H1 (cell line): ENCODE data around the gene CDKN2B-AS1. TPM values are rescaled to one million over a fixed set of nuclear protein-coding genes. Genes with fewer than 3 reads are reported as not detected.

Source experiments
- CTCF ChIA-PET: fragments of 300-600 bp; sonication (Branson Sonifier 250); formaldehyde crosslinking; loops from one replicate; lab custom pipeline; 2021; ENCODE audit not compliant: partially characterized antibody; lab: Charles Lee
- POLR2A ChIA-PET: fragments of 300-600 bp; sonication (Branson Sonifier 250); formaldehyde crosslinking; loops from one replicate; lab custom pipeline; 2021; ENCODE audit warnings: inconsistent platforms; ENCODE audit not compliant: partially characterized antibody; lab: Charles Lee
- DNase-seq, 2 experiments: peaks; one replicate each; pipeline versions ENCODE4 v3.0.0 to v3.0.0-alpha.2; 2010 to 2022; ENCODE audit warnings: low spot score in 2 of 2, low read depth in 1 of 2, mixed read lengths in 1 of 2
- FAIRE-seq: peaks from 2 replicates; lab custom pipeline; 2011; peaks lifted over from hg19 to GRCh38; lab: Jason Lieb, UNC
- H2AFZ ChIP-seq: 2 replicates; pipeline ENCODE4 v1.8.1; 2012; ENCODE audit warnings: low read length, inconsistent platforms
- H2AK5ac ChIP-seq: 2 replicates; pipeline ENCODE4 v1.6.1; 2013; ENCODE audit warnings: low read depth, low read length
- H2BK120ac ChIP-seq: replicated peaks from 2 replicates; pipeline ENCODE3; 2013; ENCODE audit warnings: low read depth, low read length, inconsistent platforms
- H2BK12ac ChIP-seq: 2 replicates; pipeline ENCODE4 v1.6.1; 2013; ENCODE audit warnings: low read depth, low read length
- H2BK15ac ChIP-seq: 2 replicates; pipeline ENCODE4 v1.6.1; 2013; ENCODE audit warnings: low read length
- H2BK20ac ChIP-seq: 2 replicates; pipeline ENCODE4 v1.6.1; 2013; ENCODE audit warnings: low read length
- H2BK5ac ChIP-seq: 2 replicates; pipeline ENCODE4 v1.6.1; 2013; ENCODE audit warnings: low read depth, low read length
- H3K14ac ChIP-seq: 2 replicates; pipeline ENCODE4 v1.6.1; 2013; ENCODE audit warnings: inconsistent platforms; ENCODE audit not compliant: insufficient read length
- H3K18ac ChIP-seq: 2 replicates; pipeline ENCODE4 v1.6.1; 2013; ENCODE audit warnings: low read length; ENCODE audit errors: extremely low read depth
- H3K23ac ChIP-seq: 2 replicates; pipeline ENCODE4 v1.6.1; 2013; ENCODE audit warnings: inconsistent platforms; ENCODE audit not compliant: insufficient read length
- H3K23me2 ChIP-seq: 2 replicates; pipeline ENCODE4 v1.6.1; 2013; ENCODE audit warnings: low read depth, low read length
- H3K27ac ChIP-seq: 2 replicates; pipeline ENCODE4 v1.6.1; 2011; ENCODE audit warnings: low read depth, low read length, inconsistent platforms
- H3K27me3 ChIP-seq, 4 experiments: replicated peaks in 1 of 4; 1 replicate in 1 of 4; 2 replicates in 3 of 4; pipeline versions ENCODE4 v1.6.1 to v1.8.1; 2011 to 2013; ENCODE audit warnings: low read length in 3 of 4, mild to moderate bottlenecking in 3 of 4, inconsistent platforms in 2 of 4, mixed read lengths in 2 of 4, moderate library complexity in 1 of 4; ENCODE audit not compliant: control insufficient read depth in 3 of 4, insufficient read depth in 3 of 4; ENCODE audit errors: extremely low read depth in 1 of 4
- H3K36me3 ChIP-seq, 4 experiments: 2 replicates each; pipeline versions ENCODE4 v1.6.1 to v1.8.1; 2011 to 2013; ENCODE audit warnings: mild to moderate bottlenecking in 4 of 4, low read length in 3 of 4, moderate library complexity in 2 of 4, control low read depth in 1 of 4, inconsistent platforms in 1 of 4; ENCODE audit not compliant: insufficient read depth in 4 of 4, control insufficient read depth in 2 of 4
- H3K4ac ChIP-seq: replicated peaks from 2 replicates; pipeline ENCODE3; 2013; ENCODE audit warnings: low read length, low read depth, mixed read lengths, inconsistent platforms; ENCODE audit not compliant: insufficient read length
- H3K4me1 ChIP-seq, 4 experiments: replicated peaks in 1 of 4; 1 replicate in 1 of 4; 2 replicates in 3 of 4; pipeline versions ENCODE4 v1.6.1 to v1.8.1; 2011 to 2013; ENCODE audit warnings: low read length in 3 of 4, inconsistent platforms in 2 of 4, mixed read lengths in 1 of 4; ENCODE audit not compliant: insufficient read depth in 4 of 4, control insufficient read depth in 3 of 4
- H3K4me2 ChIP-seq, 2 experiments: 2 replicates each; pipeline versions ENCODE4 v1.6.1 to v1.8.1; 2011 to 2013; ENCODE audit warnings: low read depth in 2 of 2, low read length in 2 of 2, control low read depth in 1 of 2, inconsistent platforms in 1 of 2, mild to moderate bottlenecking in 1 of 2; ENCODE audit not compliant: insufficient read depth in 1 of 2
- H3K4me3 ChIP-seq, 4 experiments: fragments of 200-600, 300-600 bp in 1 of 4; sonication (generic), shearing (Covaris generic), sonication (Bioruptor Twin) in 1 of 4; 2 replicates each; pipeline versions ENCODE4 v1.5.1 to v1.8.1; 2011 to 2016; ENCODE audit warnings: low read length in 4 of 4, low read depth in 3 of 4, control low read depth in 2 of 4, inconsistent platforms in 2 of 4, mild to moderate bottlenecking in 2 of 4, mixed read lengths in 1 of 4, moderate library complexity in 1 of 4; ENCODE audit not compliant: insufficient read depth in 2 of 4; ENCODE audit errors: extremely low read depth in 1 of 4
- H3K56ac ChIP-seq: replicated peaks from 2 replicates; pipeline ENCODE3; 2013; ENCODE audit warnings: low read depth, mild to moderate bottlenecking, mixed read lengths, low read length, inconsistent platforms; ENCODE audit not compliant: insufficient read length
- H3K79me1 ChIP-seq: 2 replicates; pipeline ENCODE4 v1.6.1; 2013; ENCODE audit warnings: low read depth, low read length, control low read depth
- H3K79me2 ChIP-seq, 2 experiments: 2 replicates each; pipeline versions ENCODE4 v1.6.1 to v1.8.1; 2012 to 2013; ENCODE audit warnings: low read length in 2 of 2, mild to moderate bottlenecking in 2 of 2, inconsistent platforms in 1 of 2; ENCODE audit not compliant: insufficient read depth in 2 of 2, control insufficient read depth in 1 of 2
- H3K9ac ChIP-seq, 4 experiments: replicated peaks in 1 of 4; 1 replicate in 1 of 4; 2 replicates in 3 of 4; pipeline versions ENCODE4 v1.6.1 to v1.8.1; 2011 to 2013; ENCODE audit warnings: low read depth in 3 of 4, low read length in 3 of 4, control low read depth in 2 of 4, mild to moderate bottlenecking in 2 of 4, moderate library complexity in 2 of 4, inconsistent platforms in 1 of 4; ENCODE audit errors: extremely low read depth in 1 of 4
- H3K9me3 ChIP-seq, 2 experiments: 2 replicates each; pipeline versions ENCODE4 v1.6.1 to v1.8.1; 2012 to 2013; ENCODE audit warnings: mild to moderate bottlenecking in 2 of 2, moderate library complexity in 2 of 2, control low read depth in 1 of 2, inconsistent platforms in 1 of 2, low read depth in 1 of 2, low read length in 1 of 2, mixed read lengths in 1 of 2; ENCODE audit not compliant: insufficient read depth in 2 of 2
- H4K20me1 ChIP-seq, 2 experiments: replicated peaks in 1 of 2; 2 replicates each; pipeline versions ENCODE3 to v1.8.1; 2011 to 2013; ENCODE audit warnings: inconsistent platforms in 2 of 2, low read length in 2 of 2, mild to moderate bottlenecking in 1 of 2; ENCODE audit not compliant: insufficient read depth in 2 of 2, control insufficient read depth in 1 of 2
- H4K5ac ChIP-seq: 2 replicates; pipeline ENCODE4 v1.6.1; 2013; ENCODE audit warnings: low read length, low read depth, mixed read lengths, inconsistent platforms; ENCODE audit not compliant: insufficient read length
- H4K8ac ChIP-seq: 2 replicates; pipeline ENCODE4 v1.8.0; 2013; ENCODE audit warnings: mild to moderate bottlenecking, moderate library complexity, low read length, inconsistent platforms; ENCODE audit not compliant: insufficient read depth; ENCODE audit errors: extremely low read depth
- H4K91ac ChIP-seq: replicated peaks from 2 replicates; pipeline ENCODE3; 2013; ENCODE audit warnings: low read length, mixed read lengths, inconsistent platforms; ENCODE audit not compliant: insufficient read length
- GTF2F1 ChIP-seq: IDR thresholded peaks from 2 replicates; pipeline ENCODE4 v1.6.1; 2012; ENCODE audit warnings: low read depth, low read length, improper control_type of control experiment, borderline replicate concordance
- TEAD4 ChIP-seq: IDR thresholded peaks from 2 replicates; pipeline ENCODE4 v1.6.1; 2012; ENCODE audit warnings: low read depth, low read length, inconsistent platforms, mixed read lengths
- WGBS, 2 experiments: shearing (Covaris generic) in 1 of 2; methylation state at CpG; one replicate each; pipeline versions ENCODE4 v1.1.6 to v1.1.7; 2013 to 2015; ENCODE audit warnings: low lambda C conversion rate in 2 of 2, mixed read lengths in 2 of 2, inconsistent platforms in 1 of 2, low coverage in 1 of 2, missing lambda C conversion rate in 1 of 2; ENCODE audit not compliant: insufficient replicate concordance in 2 of 2, insufficient coverage in 1 of 2, insufficient read length in 1 of 2; ENCODE audit errors: extremely low coverage in 1 of 2, missing lambda C conversion rate in 1 of 2; 5-methylcytosine and 5-hydroxymethylcytosine counted together
- polyA plus RNA-seq, 7 experiments: library from polyadenylated mRNA; depleted of rRNA in 3 of 7; stranded (reverse) in 5 of 7; unstranded in 2 of 7; fragments of >200 nt in 5 of 7; fragments of 200-250 nt in 2 of 7; gene quantifications; 1 replicate in 5 of 7; 2 replicates in 1 of 7; 4 replicates in 1 of 7; pipeline versions ENCODE4 v1.2.1 to v1.2.3, GENCODE V29; 2011 to 2013; ENCODE audit warnings: missing spikeins in 2 of 7, mixed read lengths in 2 of 7
- total RNA-seq: library from RNA; stranded (reverse); fragmentation: NEBNext Ultra II Directional; extraction: Animal tissue kit (Norgen Biotek cat#: 25700); gene quantifications from 2 replicates; pipeline ENCODE4 v1.2.1, GENCODE V29; 2021

Gene CDKN2B-AS1
- total and polyA plus RNA-seq, 2 of the 8 experiments (the other 6 are each of a cell fraction or from before 2014, with no cell fraction given): not detected

DNA sequence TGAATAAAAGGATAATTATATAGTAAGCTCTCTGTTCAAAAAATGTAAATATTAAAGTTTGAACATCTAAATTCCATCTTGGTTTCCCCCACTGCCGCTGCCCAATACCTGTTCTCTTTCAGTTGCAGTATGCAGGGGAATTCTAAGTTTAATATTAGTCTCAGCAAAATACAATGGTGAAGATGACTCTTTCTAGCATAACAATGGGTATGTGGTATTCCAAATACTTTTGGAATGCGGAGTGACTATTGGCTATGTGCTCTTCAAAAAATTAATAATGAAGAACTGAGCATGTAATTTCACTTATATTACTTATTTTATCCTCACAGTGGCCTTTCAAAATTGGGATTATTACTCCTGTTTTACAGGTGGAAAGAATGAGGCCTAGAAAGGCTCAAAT is 3.4 kb downstream of the CDKN2B-AS1 start:
- Histone ChIP-seq H3K4me2 (no peak overlapping the region; a peak in 1 of 4 replicates), H3K56ac (no peak overlapping the region), H3K18ac (no peak overlapping the region), H3K4me3 (no peak overlapping the region), H3K79me1 (no peaks in the 10 kb centered on the region), H3K79me2 (no peaks in the 10 kb centered on the region), H2BK120ac (no peak overlapping the region), H3K36me3 (no peaks in the 10 kb centered on the region), H2AFZ (no peak overlapping the region), H3K23ac (no peak overlapping the region), H3K27ac (no peak overlapping the region), H3K14ac (no peak overlapping the region), H3K4ac (no peak overlapping the region), H2BK12ac (no peak overlapping the region), H3K9ac (no peak overlapping the region), H3K4me1 (peaks cover 4 to 24% (median 10%) of the 10 kb centered on the region in 4 experiments; a peak in 6 of 7 replicates), H3K9me3 (no peaks in the 10 kb centered on the region), H2BK20ac (no peak overlapping the region), H4K5ac (no peak overlapping the region), H4K91ac (no peak overlapping the region), H2AK5ac (no peak overlapping the region), H3K27me3 (peaks cover 14 to 54% (median 39%) of the 10 kb centered on the region in 4 experiments), H2BK15ac (no peak overlapping the region), H4K8ac (no peak overlapping the region), H2BK5ac (no peak overlapping the region; the same call in 1 of the 2 replicates), H3K23me2 (peaks cover 25% of the 10 kb centered on the region), H4K20me1 (peaks cover 0 to 11% of the 10 kb centered on the region in 2 experiments)
- CTCF ChIA-PET: interaction anchor here (3.3 kb wide), 1 partner anchor 10 kb away, joined by 39 read pairs; the partner anchor contains the start of gene CDKN2B
- FAIRE-seq (no peak), DNase-seq (no peak)
- no peak for TF ChIP-seq GTF2F1
- TF ChIP-seq TEAD4: 0 out of 2 replicates have a peak, but pooled peaks have one; percentile 3
- POLR2A ChIA-PET: no interaction called here
- WGBS, 2 experiments: 30% methylated on average over 2 of the region's 2 CpGs; no CpG with 5 or more reads in 1 of the 2 experiments
